Measurements from ENCODE around the gene CYP3A4. TPM values are rescaled to one million over a fixed set of nuclear protein-coding genes. Genes with fewer than 3 reads are reported as not detected.

CYP3A4 gene
- total RNA-seq, 1 experiment from 2014 or later = not detected

- Mint-ChIP-seq H3K9me3 (no peaks in the 10 kb centered on the region), H3K27me3 (ENCODE audit: low read depth) (no peaks in the 10 kb centered on the region; the same call in 1 of the 2 replicates), H3K27ac (no peak within 1 kb of the TSS; a peak in 1 of 7 replicates), H3K4me1 (peaks cover 0 to 26% of the 10 kb centered on the region in 2 experiments; a peak in 2 of 4 replicates), H3K36me3 (ENCODE audit: insufficient read depth in 1 of 3, low read depth in 3 of 3) (no peaks in the 10 kb centered on the region; a peak in 1 of 7 replicates), H3K4me3 (no peak within 1 kb of the TSS)
- Histone ChIP-seq H4K8ac (replicated peaks; ENCODE audit: insufficient read length, low read depth, low read length) (no peak within 1 kb of the TSS), H3K27ac (ENCODE audit: insufficient read length, low read depth, low read length) (no peak within 1 kb of the TSS), H3K56ac (ENCODE audit: insufficient read length, low read depth, low read length) (no peak within 1 kb of the TSS), H3T11ph (ENCODE audit: low read length) (no peak within 1 kb of the TSS), H3K4me2 (ENCODE audit: insufficient read depth, insufficient read length, low read length) (no peak within 1 kb of the TSS), H3K4ac (ENCODE audit: low read depth, low read length) (no peak within 1 kb of the TSS), H2BK120ac (ENCODE audit: low read depth, low read length, poor library complexity, severe bottlenecking) (no peak within 1 kb of the TSS), H3K9me3 (ENCODE audit: control insufficient read depth, low read depth, low read length) (no peaks in the 10 kb centered on the region), H3K4me1 (ENCODE audit: insufficient read depth, low read length) (peaks cover 4% of the 10 kb centered on the region; the same call in 1 of the 2 replicates), H2BK5ac (ENCODE audit: insufficient read length, low read length) (no peak within 1 kb of the TSS), H4K5ac (ENCODE audit: insufficient read length, low read depth, low read length) (no peak within 1 kb of the TSS), H3K79me1 (ENCODE audit: insufficient read depth, low read depth, low read length, poor library complexity, severe bottlenecking) (no peaks in the 10 kb centered on the region), H3K79me2 (ENCODE audit: insufficient read depth, low read length) (no peaks in the 10 kb centered on the region), H2AFZ (ENCODE audit: low read length) (no peak within 1 kb of the TSS), H2BK15ac (ENCODE audit: low read depth, low read length) (no peak within 1 kb of the TSS), H3K23ac (ENCODE audit: insufficient read length, low read depth, low read length) (no peak within 1 kb of the TSS), H2BK20ac (ENCODE audit: low read depth, low read length, poor library complexity, severe bottlenecking) (no peak within 1 kb of the TSS), H3K23me2 (ENCODE audit: insufficient read length, low read depth, low read length, poor library complexity, severe bottlenecking) (no peaks in the 10 kb centered on the region), H3K14ac (ENCODE audit: insufficient read depth, low read length) (no peak within 1 kb of the TSS), H3K9ac (ENCODE audit: extremely low read depth, insufficient read length, low read length) (no peak within 1 kb of the TSS), H2BK12ac (ENCODE audit: insufficient read length, low read depth, low read length) (no peak within 1 kb of the TSS), H3K27me3 (ENCODE audit: insufficient read depth, low read length) (no peaks in the 10 kb centered on the region), H2AK5ac (ENCODE audit: insufficient read length, low read length) (no peak within 1 kb of the TSS), H4K20me1 (ENCODE audit: control insufficient read depth, insufficient read depth, insufficient read length) (no peaks in the 10 kb centered on the region), H3K18ac (ENCODE audit: insufficient read length, low read depth, low read length) (no peak within 1 kb of the TSS), H4K91ac (ENCODE audit: insufficient read length, low read depth, low read length) (no peak within 1 kb of the TSS)
- no CpG with 5 or more reads among the region's 5 CpGs for WGBS (ENCODE audit: extremely low coverage, insufficient read length, low lambda C conversion rate)
- no peak for DNase-seq
- no peak for TF ChIP-seq CTCF (conservative IDR thresholded peaks at IDR 0.05)
Measured at GRCh38 chr7:99734987-99735386, 49.0 kb downstream of the CYP3A4 start, which contains the start of gene CYP3A7. CYP3A7 (minus strand) TSS chr7:99735196; CDS start chr7:99735093, 103 bp downstream.
